ENCODE measurements around the gene AR.

AR gene

DNA sequence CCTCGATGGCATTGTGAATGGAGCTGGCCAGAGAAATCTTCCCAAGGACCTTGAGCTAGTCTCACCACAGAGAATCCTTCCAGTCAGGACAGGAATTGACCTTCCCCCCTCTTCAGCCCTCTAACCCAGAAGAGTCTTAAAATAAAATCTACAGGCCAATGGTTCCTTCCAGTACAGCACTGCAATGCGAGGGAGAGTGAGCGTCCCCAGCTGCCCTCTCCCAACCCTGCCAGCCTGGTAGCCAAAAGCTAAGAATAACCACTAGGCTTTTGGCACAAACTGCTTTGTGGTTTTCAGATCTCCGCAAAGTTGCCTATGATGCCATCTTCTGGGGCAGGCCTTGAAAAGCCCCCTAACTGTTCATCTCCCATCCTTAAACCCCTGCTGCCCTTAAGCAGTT is 175.1 kb downstream of the AR start:
- Histone ChIP-seq H2AFZ (ENCODE audit: low read length) (no peak overlapping the region), H3K4me3 (ENCODE audit: low read length, poor library complexity, severe bottlenecking) (no peak overlapping the region), H3F3A (ENCODE audit: low read depth) (no peaks in the 10 kb centered on the region), H3K9ac (ENCODE audit: low read depth, low read length, poor library complexity, severe bottlenecking) (no peak overlapping the region), H4K20me1 (ENCODE audit: insufficient read depth, low read length, poor library complexity, severe bottlenecking) (no peaks in the 10 kb centered on the region), H3K9me3 (ENCODE audit: insufficient read depth, low read depth, low read length) (no peaks in the 10 kb centered on the region), H3K4me2 (ENCODE audit: low read depth, low read length, poor library complexity, severe bottlenecking) (no peak overlapping the region), H3K79me2 (ENCODE audit: insufficient read depth, low read length) (no peaks in the 10 kb centered on the region), H3K27me3 (ENCODE audit: insufficient read depth, low read length, poor library complexity, severe bottlenecking) (no peaks in the 10 kb centered on the region), H3K9me2 (replicated peaks; ENCODE audit: low read depth, low read length) (no peaks in the 10 kb centered on the region), H3K4me1 (ENCODE audit: insufficient read depth, low read length, poor library complexity, severe bottlenecking) (no peaks in the 10 kb centered on the region), H3K36me3 (ENCODE audit: insufficient read depth, low read length) (no peaks in the 10 kb centered on the region)
- TF ChIP-seq, protein P1, sequence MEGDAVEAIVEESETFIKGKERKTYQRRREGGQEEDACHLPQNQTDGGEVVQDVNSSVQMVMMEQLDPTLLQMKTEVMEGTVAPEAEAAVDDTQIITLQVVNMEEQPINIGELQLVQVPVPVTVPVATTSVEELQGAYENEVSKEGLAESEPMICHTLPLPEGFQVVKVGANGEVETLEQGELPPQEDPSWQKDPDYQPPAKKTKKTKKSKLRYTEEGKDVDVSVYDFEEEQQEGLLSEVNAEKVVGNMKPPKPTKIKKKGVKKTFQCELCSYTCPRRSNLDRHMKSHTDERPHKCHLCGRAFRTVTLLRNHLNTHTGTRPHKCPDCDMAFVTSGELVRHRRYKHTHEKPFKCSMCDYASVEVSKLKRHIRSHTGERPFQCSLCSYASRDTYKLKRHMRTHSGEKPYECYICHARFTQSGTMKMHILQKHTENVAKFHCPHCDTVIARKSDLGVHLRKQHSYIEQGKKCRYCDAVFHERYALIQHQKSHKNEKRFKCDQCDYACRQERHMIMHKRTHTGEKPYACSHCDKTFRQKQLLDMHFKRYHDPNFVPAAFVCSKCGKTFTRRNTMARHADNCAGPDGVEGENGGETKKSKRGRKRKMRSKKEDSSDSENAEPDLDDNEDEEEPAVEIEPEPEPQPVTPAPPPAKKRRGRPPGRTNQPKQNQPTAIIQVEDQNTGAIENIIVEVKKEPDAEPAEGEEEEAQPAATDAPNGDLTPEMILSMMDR (conservative IDR thresholded peaks at IDR 0.05; ENCODE audit: low read length) = no peak
- TF ChIP-seq EZH2phosphoT487 (IDR thresholded peaks at IDR 0.05; ENCODE audit: borderline replicate concordance) = no peak

- Histone ChIP-seq H3K9ac (ENCODE audit: low read depth, low read length, poor library complexity, severe bottlenecking) (no peak overlapping the region), H3K9me3 (ENCODE audit: insufficient read depth, low read depth, low read length) (no peaks in the 10 kb centered on the region), H3F3A (ENCODE audit: low read depth) (no peaks in the 10 kb centered on the region), H3K9me2 (replicated peaks; ENCODE audit: low read depth, low read length) (no peaks in the 10 kb centered on the region), H3K4me3 (ENCODE audit: low read length, poor library complexity, severe bottlenecking) (no peak overlapping the region), H3K4me2 (ENCODE audit: low read depth, low read length, poor library complexity, severe bottlenecking) (no peak overlapping the region), H2AFZ (ENCODE audit: low read length) (no peak overlapping the region), H3K27me3 (ENCODE audit: insufficient read depth, low read length, poor library complexity, severe bottlenecking) (no peaks in the 10 kb centered on the region), H3K36me3 (ENCODE audit: insufficient read depth, low read length) (no peaks in the 10 kb centered on the region), H3K4me1 (ENCODE audit: insufficient read depth, low read length, poor library complexity, severe bottlenecking) (no peaks in the 10 kb centered on the region), H3K79me2 (ENCODE audit: insufficient read depth, low read length) (no peaks in the 10 kb centered on the region), H4K20me1 (ENCODE audit: insufficient read depth, low read length, poor library complexity, severe bottlenecking) (no peaks in the 10 kb centered on the region)
- TF ChIP-seq, protein P1 (conservative IDR thresholded peaks at IDR 0.05; ENCODE audit: low read length) = no peak
- no peak for TF ChIP-seq EZH2phosphoT487 (IDR thresholded peaks at IDR 0.05; ENCODE audit: borderline replicate concordance)
Measured at GRCh38 chrX:67720344-67720743, 176.5 kb downstream of the AR start.

- no peaks in the 10 kb centered on the region for H3F3A ChIP-seq (ENCODE audit: low read depth)
- H3K9ac ChIP-seq (ENCODE audit: low read depth, low read length, poor library complexity, severe bottlenecking) = no peak overlapping the region
- H3K4me3 ChIP-seq (ENCODE audit: low read length, poor library complexity, severe bottlenecking) = no peak overlapping the region
- H3K36me3 ChIP-seq (ENCODE audit: insufficient read depth, low read length) = no peaks in the 10 kb centered on the region
- H4K20me1 ChIP-seq (ENCODE audit: insufficient read depth, low read length, poor library complexity, severe bottlenecking) = no peaks in the 10 kb centered on the region
- no peaks in the 10 kb centered on the region for H3K9me2 ChIP-seq (replicated peaks; ENCODE audit: low read depth, low read length)
- no peak overlapping the region for H2AFZ ChIP-seq (ENCODE audit: low read length)
- no peaks in the 10 kb centered on the region for H3K9me3 ChIP-seq (ENCODE audit: insufficient read depth, low read depth, low read length)
- H3K4me2 ChIP-seq (ENCODE audit: low read depth, low read length, poor library complexity, severe bottlenecking) = no peak overlapping the region
- no peaks in the 10 kb centered on the region for H3K79me2 ChIP-seq (ENCODE audit: insufficient read depth, low read length)
- no peaks in the 10 kb centered on the region for H3K27me3 ChIP-seq (ENCODE audit: insufficient read depth, low read length, poor library complexity, severe bottlenecking)
- no peaks in the 10 kb centered on the region for H3K4me1 ChIP-seq (ENCODE audit: insufficient read depth, low read length, poor library complexity, severe bottlenecking)
- TF ChIP-seq, protein P1 (conservative IDR thresholded peaks at IDR 0.05; ENCODE audit: low read length) = no peak
- TF ChIP-seq EZH2phosphoT487 (IDR thresholded peaks at IDR 0.05; ENCODE audit: borderline replicate concordance) = no peak
Measured at GRCh38 chrX:67721321-67721720, 177.5 kb downstream of the AR start.

Data from Loucy (cell line).